ENCODE data around the gene CTDP1. TPM values are rescaled to one million over a fixed set of nuclear protein-coding genes. Genes with fewer than 3 reads are reported as not detected.
"Not testable (repeated sequence)": the region's sequence is repeated elsewhere in the genome, so short reads cannot be mapped to it uniquely, and the experiment has no call there.

CTDP1 gene
- total RNA-seq, 1 donor from 2014 or later: 23.1 TPM

DNA sequence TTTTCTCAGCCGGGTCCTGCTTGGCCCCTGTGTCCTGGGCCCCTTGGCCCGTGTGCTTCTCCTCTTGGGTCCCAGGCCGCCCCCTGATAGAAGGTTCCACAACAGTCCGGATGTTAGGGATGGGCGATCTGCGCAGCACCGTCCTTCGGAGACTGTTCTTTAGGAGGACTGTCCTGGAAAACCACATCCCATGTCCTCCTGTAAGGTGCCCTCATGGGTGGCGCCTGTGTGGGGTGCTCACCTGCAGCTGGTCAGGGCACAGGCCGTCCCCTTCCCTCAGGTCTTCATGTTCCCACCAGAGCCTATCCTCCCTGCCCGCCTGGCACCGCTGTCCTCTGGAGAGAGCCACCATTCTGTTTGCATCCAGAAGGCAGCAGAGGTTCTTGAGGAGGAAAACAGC, 50.0 kb downstream of the CTDP1 start:
- Mint-ChIP-seq H3K9me3 (ENCODE audit: unreplicated experiment) (no peaks in the 10 kb centered on the region), H3K27me3 (ENCODE audit: unreplicated experiment) (no peaks in the 10 kb centered on the region), H3K4me3 (ENCODE audit: unreplicated experiment) (no peak overlapping the region), H3K36me3 (ENCODE audit: unreplicated experiment) (peaks cover 76% of the 10 kb centered on the region), H3K4me1 (ENCODE audit: unreplicated experiment) (no peaks in the 10 kb centered on the region), H3K27ac (ENCODE audit: unreplicated experiment) (no peak overlapping the region)
- no peak for DNase-seq (ENCODE audit: extremely low spot score, unreplicated experiment)
- TF ChIP-seq, protein P1, sequence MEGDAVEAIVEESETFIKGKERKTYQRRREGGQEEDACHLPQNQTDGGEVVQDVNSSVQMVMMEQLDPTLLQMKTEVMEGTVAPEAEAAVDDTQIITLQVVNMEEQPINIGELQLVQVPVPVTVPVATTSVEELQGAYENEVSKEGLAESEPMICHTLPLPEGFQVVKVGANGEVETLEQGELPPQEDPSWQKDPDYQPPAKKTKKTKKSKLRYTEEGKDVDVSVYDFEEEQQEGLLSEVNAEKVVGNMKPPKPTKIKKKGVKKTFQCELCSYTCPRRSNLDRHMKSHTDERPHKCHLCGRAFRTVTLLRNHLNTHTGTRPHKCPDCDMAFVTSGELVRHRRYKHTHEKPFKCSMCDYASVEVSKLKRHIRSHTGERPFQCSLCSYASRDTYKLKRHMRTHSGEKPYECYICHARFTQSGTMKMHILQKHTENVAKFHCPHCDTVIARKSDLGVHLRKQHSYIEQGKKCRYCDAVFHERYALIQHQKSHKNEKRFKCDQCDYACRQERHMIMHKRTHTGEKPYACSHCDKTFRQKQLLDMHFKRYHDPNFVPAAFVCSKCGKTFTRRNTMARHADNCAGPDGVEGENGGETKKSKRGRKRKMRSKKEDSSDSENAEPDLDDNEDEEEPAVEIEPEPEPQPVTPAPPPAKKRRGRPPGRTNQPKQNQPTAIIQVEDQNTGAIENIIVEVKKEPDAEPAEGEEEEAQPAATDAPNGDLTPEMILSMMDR (IDR thresholded peaks at IDR 0.05): no peak

DNA sequence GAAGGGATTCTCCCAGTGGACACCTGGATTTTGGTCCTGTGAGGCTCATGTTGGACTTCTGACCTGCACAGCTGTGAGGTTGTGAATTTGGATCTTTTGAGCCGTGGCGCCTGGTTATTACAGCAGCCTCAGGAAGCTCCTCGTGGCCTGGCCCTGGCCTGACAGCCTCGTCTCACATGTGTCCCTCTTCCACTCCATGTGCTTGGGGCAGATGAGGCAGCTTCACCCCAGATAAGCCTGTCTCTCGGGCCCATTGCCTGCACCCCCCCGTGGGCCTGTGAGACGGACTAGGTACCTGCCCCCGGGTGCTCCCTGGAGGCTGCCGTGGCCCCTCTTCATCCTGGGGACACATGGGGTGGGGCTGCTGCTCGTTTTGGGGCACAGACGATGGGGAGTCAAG, 51.2 kb downstream of the CTDP1 start:
- no peaks in the 10 kb centered on the region for H3K4me1 Mint-ChIP-seq (ENCODE audit: unreplicated experiment)
- no peak for DNase-seq (ENCODE audit: extremely low spot score, unreplicated experiment)
- H3K27me3 Mint-ChIP-seq (ENCODE audit: unreplicated experiment): no peaks in the 10 kb centered on the region
- TF ChIP-seq, protein P1 (IDR thresholded peaks at IDR 0.05): no peak
- H3K4me3 Mint-ChIP-seq (ENCODE audit: unreplicated experiment): no peak overlapping the region
- no peaks in the 10 kb centered on the region for H3K9me3 Mint-ChIP-seq (ENCODE audit: unreplicated experiment)
- H3K27ac Mint-ChIP-seq (ENCODE audit: unreplicated experiment): no peak overlapping the region
- H3K36me3 Mint-ChIP-seq (ENCODE audit: unreplicated experiment): peaks cover 72% of the 10 kb centered on the region

DNA sequence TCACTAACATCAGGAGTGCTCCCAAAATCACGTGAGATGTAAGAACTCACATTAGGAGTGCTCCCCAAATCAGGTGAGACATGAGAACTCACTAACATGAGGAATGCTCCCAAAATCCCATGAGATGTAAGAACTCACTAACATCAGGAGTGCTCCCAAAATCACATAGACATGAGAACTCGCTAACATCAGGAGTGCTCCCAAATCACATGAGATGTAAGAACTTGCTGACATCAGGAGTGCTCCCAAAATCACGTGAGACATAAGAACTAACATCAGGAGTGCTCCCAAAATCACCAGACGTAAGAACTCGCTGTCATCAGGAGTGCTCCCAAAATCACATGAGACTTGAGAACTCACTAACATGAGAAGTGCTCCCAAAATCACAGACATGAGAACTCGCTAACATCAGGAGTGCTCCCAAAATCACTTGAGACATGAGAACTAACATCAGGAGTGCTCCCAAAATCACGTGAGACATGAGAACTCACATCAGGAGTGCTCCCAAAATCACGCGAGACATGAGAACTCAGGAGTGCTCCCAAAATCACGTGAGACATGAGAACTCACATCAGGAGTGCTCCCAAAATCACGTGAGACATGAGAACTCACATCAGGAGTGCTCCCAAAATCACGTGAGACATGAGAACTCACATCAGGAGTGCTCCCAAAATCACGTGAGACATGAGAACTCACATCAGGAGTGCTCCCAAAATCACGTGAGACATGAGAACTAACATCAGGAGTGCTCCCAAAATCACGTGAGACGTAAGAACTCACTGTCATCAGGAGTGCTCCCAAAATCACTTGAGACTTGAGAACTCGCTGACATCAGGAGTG, 52.5 kb downstream of the CTDP1 start:
- H3K4me1 Mint-ChIP-seq (ENCODE audit: unreplicated experiment); DNase-seq (ENCODE audit: extremely low spot score, unreplicated experiment); H3K27ac Mint-ChIP-seq (ENCODE audit: unreplicated experiment); H3K27me3 Mint-ChIP-seq (ENCODE audit: unreplicated experiment); H3K4me3 Mint-ChIP-seq (ENCODE audit: unreplicated experiment); H3K9me3 Mint-ChIP-seq (ENCODE audit: unreplicated experiment): not testable (repeated sequence)
- H3K36me3 Mint-ChIP-seq (ENCODE audit: unreplicated experiment): peaks cover 68% of the 10 kb centered on the region

DNA sequence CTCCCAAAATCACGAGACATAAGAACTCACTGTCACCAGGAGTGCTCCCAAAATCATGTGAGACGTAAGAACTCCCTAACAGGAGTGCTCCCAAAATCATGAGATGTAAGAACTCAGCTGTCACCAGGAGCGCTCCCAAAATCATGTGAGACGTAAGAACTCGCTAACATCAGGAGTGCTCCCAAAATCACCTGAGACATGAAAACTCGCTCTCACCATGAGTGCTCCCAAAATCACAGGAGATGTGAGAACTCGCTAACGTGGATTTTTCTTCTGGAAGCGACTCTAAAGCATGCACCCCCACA, 53.1 kb downstream of the CTDP1 start:
- Mint-ChIP-seq H3K4me1 (ENCODE audit: unreplicated experiment) (no peaks in the 10 kb centered on the region), H3K27ac (ENCODE audit: unreplicated experiment) (no peak overlapping the region), H3K27me3 (ENCODE audit: unreplicated experiment) (no peaks in the 10 kb centered on the region), H3K9me3 (ENCODE audit: unreplicated experiment) (no peaks in the 10 kb centered on the region), H3K36me3 (ENCODE audit: unreplicated experiment) (peaks cover 68% of the 10 kb centered on the region), H3K4me3 (ENCODE audit: unreplicated experiment) (no peak overlapping the region)
- no peak for DNase-seq (ENCODE audit: extremely low spot score, unreplicated experiment)
- TF ChIP-seq, protein P1 (IDR thresholded peaks at IDR 0.05): no peak

DNA sequence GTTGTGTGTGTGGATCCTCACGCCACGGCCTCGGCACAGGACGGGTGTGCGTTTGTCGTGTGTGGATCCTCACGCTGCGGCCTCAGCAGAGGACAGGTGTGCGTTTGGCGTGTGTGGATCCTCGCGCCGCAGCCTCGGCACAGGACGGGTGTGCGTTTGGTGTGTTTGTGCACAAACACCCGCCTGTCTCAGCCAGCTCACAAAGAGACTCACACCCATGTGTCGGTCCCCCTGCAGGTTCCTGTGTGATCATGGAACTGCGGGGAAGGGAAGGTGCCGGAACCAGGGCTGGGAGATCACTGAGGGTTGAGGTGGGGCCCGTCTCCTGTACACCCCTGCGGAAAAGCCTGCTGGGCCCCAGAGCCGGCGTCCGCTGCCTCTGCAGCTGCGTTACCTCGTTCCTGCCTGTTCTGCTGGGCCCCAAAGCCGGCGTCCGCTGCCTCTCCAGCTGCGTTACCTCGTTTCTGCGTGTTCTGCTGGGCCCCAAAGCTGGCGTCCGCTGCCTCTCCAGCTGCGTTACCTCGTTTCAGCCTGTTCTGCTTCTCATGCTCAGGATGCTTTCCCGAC, 53.6 kb downstream of the CTDP1 start:
- Mint-ChIP-seq H3K36me3 (ENCODE audit: unreplicated experiment) (peaks cover 68% of the 10 kb centered on the region), H3K9me3 (ENCODE audit: unreplicated experiment) (no peaks in the 10 kb centered on the region), H3K4me1 (ENCODE audit: unreplicated experiment) (no peaks in the 10 kb centered on the region)

More for the DNA sequence above, 53.6 kb downstream of the CTDP1 start:
- Mint-ChIP-seq H3K27me3 (ENCODE audit: unreplicated experiment) (no peaks in the 10 kb centered on the region), H3K27ac (ENCODE audit: unreplicated experiment) (no peak overlapping the region), H3K4me3 (ENCODE audit: unreplicated experiment) (no peak overlapping the region)
- no peak for DNase-seq (ENCODE audit: extremely low spot score, unreplicated experiment)
- TF ChIP-seq, protein P1 (IDR thresholded peaks at IDR 0.05): no peak

All from osteocyte (in vitro differentiated cells).